ENCODE results near the gene RPL7L1.

- TF ChIP-seq CTCF (IDR thresholded peaks at IDR 0.05) (no peak), POLR2A (IDR thresholded peaks at IDR 0.05) (no peak)
These were observed 58.4 kb downstream of the RPL7L1 start for GRCh38 chr6:42937548-42938427.
